Stimulated activated CD8-positive, alpha-beta memory T cell treated with anti-CD3 and anti-CD28 coated beads, Interleukin-4, amount 100 ng/mL, for 24 hours (primary cell): ENCODE results near the gene RPS6KA4.

ENCODE experiments used
- DNase-seq: peaks from one replicate; pipeline ENCODE4 v3.0.0-alpha.2; 2020; ENCODE audit warnings: low read depth

Gene RPS6KA4

DNA sequence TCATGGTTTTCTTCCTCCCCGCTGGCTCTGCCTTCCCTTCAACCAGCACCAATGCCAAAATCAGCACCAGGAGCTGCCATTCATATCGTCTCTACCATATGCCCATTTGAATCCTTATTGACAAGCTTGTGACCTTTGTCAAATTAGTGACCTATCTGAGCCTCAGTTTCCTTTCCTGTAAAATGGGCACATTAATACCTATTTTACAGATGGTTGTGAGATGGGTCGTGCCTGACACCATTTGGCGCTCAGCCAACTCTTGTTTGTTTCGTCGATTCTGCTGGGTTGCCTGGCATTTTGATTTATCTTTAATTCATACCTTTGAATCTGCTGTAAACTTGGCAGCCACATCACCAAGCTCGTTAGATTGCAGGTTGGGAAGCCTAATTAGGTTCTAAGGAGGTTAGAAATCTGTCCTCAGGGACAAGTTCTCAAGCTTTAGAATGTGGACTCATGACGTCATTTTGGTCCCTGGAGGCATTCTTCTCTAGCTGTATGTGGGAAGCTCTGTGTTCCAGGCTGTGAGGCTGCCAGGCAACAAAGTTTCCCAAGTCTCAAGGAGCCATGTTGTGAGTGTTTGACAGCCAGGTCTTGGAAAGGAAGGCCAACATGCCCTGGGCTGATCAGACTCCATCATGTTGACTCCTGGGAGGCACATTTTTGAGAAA is 61.0 kb downstream of the RPS6KA4 start:
- no peak for DNase-seq
